Type B pancreatic cell (in vitro differentiated cells): ENCODE measurements around the gene BTLA. TPM values are rescaled to one million over a fixed set of nuclear protein-coding genes. Genes with fewer than 3 reads are reported as not detected.

Experiments
- DNase-seq: peaks from one replicate; pipeline ENCODE4 v3.0.0; 2021; ENCODE audit warnings: mixed read lengths; ENCODE audit not compliant: unreplicated experiment; ENCODE audit errors: extremely low spot score
- H3K27ac Mint-ChIP-seq: 2 replicates; pipeline ENCODE4 v1.8.0; 2021; ENCODE audit warnings: mild to moderate bottlenecking, mixed read lengths
- H3K27me3 Mint-ChIP-seq: 2 replicates; pipeline ENCODE4 v1.8.0; 2021; ENCODE audit warnings: mixed read lengths
- H3K36me3 Mint-ChIP-seq: 2 replicates; pipeline ENCODE4 v1.8.0; 2021; ENCODE audit warnings: mixed read lengths
- H3K4me1 Mint-ChIP-seq: one replicate; pipeline ENCODE4 v1.8.0; 2021; ENCODE audit warnings: mixed read lengths; ENCODE audit not compliant: unreplicated experiment
- H3K4me3 Mint-ChIP-seq: 2 replicates; pipeline ENCODE4 v1.8.0; 2021; ENCODE audit warnings: mild to moderate bottlenecking, mixed read lengths
- H3K9me3 Mint-ChIP-seq: 2 replicates; pipeline ENCODE4 v1.8.0; 2021; ENCODE audit warnings: mixed read lengths
- total RNA-seq: library from RNA; stranded (reverse); gene quantifications from 2 replicates; pipeline ENCODE4 v1.2.1, GENCODE V29; 2021; ENCODE audit warnings: low replicate concordance
- TF ChIP-seq, protein P1 (sequence below): fragments of 200-600 bp; sonication (generic); conservative IDR thresholded peaks from 2 replicates; pipeline ENCODE4 v1.5.0; 2021; ENCODE audit warnings: antibody characterized with exemption, mild to moderate bottlenecking

Gene BTLA
- total RNA-seq, 1 donor from 2014 or later: not detected

DNA sequence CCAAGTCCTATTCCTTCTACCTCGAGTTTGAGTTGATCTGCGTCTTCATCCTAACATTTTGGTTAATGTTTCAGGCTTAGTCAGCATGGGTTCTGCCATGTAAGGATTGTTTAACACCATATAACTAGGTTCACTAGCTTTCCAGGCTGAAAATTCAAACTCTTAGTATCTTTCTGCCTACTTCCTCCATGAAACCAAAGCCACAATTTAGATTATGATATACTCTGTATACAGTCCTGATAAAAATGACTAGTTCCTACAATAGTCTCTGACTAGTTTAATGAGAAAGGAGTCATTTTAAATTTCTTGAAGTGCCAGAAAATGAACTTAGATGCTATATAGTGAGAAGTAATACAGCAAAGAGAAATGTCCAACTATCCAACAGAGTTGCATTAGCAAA lies 6.6 kb upstream of the BTLA start:
- no peak overlapping the region for H3K27ac Mint-ChIP-seq
- H3K9me3 Mint-ChIP-seq: no peaks in the 10 kb centered on the region
- no peaks in the 10 kb centered on the region for H3K4me1 Mint-ChIP-seq
- no peaks in the 10 kb centered on the region for H3K36me3 Mint-ChIP-seq
- no peaks in the 10 kb centered on the region for H3K27me3 Mint-ChIP-seq
- no peak overlapping the region for H3K4me3 Mint-ChIP-seq
- TF ChIP-seq, protein P1, sequence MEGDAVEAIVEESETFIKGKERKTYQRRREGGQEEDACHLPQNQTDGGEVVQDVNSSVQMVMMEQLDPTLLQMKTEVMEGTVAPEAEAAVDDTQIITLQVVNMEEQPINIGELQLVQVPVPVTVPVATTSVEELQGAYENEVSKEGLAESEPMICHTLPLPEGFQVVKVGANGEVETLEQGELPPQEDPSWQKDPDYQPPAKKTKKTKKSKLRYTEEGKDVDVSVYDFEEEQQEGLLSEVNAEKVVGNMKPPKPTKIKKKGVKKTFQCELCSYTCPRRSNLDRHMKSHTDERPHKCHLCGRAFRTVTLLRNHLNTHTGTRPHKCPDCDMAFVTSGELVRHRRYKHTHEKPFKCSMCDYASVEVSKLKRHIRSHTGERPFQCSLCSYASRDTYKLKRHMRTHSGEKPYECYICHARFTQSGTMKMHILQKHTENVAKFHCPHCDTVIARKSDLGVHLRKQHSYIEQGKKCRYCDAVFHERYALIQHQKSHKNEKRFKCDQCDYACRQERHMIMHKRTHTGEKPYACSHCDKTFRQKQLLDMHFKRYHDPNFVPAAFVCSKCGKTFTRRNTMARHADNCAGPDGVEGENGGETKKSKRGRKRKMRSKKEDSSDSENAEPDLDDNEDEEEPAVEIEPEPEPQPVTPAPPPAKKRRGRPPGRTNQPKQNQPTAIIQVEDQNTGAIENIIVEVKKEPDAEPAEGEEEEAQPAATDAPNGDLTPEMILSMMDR: no peak
- no peak for DNase-seq

DNA sequence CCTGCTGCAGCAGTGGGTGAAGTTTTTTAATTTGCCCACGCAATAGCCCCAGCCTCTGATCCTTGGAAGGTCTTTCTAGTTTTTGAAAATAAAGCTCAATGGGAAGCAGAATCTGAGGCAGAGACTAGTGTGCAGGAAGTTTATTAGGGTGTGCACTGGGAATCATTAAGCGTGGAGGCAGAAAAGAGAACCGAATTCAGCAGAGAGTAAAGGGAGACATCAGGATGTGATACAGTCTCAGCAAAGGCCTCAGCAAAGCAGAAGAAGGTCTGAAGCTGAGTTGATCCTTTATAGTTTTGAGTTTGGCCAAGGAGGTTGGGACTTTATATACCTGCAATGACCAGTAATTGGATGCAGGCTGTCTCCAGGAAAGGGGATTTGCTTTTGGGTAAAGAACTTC lies 4.9 kb upstream of the BTLA start:
- Mint-ChIP-seq H3K9me3 (no peaks in the 10 kb centered on the region), H3K27me3 (no peaks in the 10 kb centered on the region), H3K36me3 (no peaks in the 10 kb centered on the region), H3K4me3 (no peak overlapping the region), H3K4me1 (no peaks in the 10 kb centered on the region), H3K27ac (no peak overlapping the region)
- TF ChIP-seq, protein P1: no peak
- DNase-seq: no peak

DNA sequence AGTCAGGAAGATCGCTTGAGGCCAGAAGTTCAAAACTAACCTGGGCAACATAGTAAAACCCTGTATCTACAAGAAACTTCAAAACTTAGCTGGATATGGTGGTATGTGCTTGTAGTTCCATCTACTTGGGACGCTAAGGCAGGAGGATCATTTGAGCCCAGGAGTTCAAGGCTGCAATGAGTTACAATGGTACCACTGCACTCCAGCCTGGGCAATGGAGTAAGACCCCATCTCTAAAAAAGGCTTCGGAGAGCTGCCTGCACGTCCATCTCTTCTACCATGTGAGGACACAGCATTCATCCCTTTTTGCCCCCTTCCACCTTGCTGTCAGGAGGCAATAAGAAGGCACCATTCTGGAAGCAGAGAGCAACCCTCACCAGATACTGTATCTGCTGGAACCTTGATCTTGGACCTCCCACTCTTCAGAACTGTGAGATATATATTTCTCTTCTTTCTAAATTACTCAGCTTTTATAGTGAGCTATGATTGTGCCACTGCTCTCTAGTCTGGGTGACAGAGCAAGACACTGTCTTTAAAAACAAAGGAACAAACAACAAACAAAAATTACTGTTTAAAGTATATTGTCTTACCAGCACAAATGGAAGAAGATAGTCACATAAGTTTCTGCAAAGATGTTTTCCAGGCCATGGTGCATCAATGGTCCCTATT lies 4.2 kb upstream of the BTLA start:
- TF ChIP-seq, protein P1: no peak
- no peak for DNase-seq
- Mint-ChIP-seq H3K4me1 (no peaks in the 10 kb centered on the region), H3K9me3 (no peaks in the 10 kb centered on the region), H3K4me3 (no peak overlapping the region), H3K36me3 (no peaks in the 10 kb centered on the region), H3K27me3 (no peaks in the 10 kb centered on the region), H3K27ac (no peak overlapping the region)

DNA sequence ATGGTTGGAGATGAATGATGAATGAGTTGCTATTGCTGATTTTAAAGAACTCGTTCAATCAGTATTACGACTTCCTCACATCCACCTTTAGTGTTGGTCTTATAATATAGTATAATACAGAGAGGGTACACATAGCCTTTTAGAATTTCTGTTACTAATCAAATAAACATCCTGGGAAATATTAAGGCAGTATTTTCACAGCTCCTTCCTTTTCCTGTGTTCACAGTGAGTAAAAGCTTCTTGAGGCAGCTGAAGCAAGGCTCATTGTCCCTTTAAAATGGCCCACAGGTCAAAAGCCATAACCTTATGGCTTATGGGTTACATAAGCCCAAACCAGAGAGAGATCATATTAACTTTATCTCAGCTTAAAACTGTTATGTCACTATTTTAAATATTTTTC lies 1.3 kb upstream of the BTLA start:
- Mint-ChIP-seq H3K4me1 (no peaks in the 10 kb centered on the region), H3K27ac (no peak overlapping the region), H3K27me3 (no peaks in the 10 kb centered on the region), H3K9me3 (no peaks in the 10 kb centered on the region), H3K4me3 (no peak overlapping the region), H3K36me3 (no peaks in the 10 kb centered on the region)
- DNase-seq: no peak
- TF ChIP-seq, protein P1: no peak

DNA sequence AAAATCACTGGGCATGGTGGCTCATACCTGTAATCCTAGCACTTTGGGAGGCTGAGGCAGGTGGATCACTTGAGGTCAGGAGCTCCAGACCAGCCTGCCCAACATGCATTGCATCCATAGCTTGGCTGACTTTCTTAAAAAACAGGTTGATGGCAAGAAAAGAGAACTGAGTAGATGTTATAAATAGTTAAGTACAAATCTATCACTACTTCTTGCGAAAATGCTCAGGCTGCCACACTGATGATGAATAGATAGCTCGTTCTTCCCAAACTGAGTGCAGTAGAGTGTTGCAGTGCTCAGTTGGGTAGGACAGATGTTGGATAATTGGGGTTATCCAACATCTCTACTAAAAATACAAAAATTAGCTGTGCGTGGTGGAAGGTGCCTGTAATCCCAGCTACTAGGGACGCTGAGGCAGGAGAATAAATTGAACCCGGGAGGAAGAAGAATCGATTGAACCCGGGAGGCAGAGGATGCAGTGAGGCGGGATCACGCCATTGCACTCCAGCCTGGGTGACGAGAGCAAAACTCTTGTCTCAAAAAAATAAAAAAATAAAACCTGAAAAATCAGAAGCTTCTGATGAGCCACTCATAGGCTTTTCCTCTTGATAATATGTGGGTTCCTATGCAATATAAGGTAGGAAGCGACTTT lies 1.2 kb downstream of the BTLA start:
- Mint-ChIP-seq H3K27ac (no peak overlapping the region), H3K27me3 (no peaks in the 10 kb centered on the region), H3K4me3 (no peak overlapping the region), H3K4me1 (no peaks in the 10 kb centered on the region), H3K36me3 (no peaks in the 10 kb centered on the region), H3K9me3 (no peaks in the 10 kb centered on the region)
- no peak for DNase-seq
- TF ChIP-seq, protein P1: no peak
